Breast epithelium (tissue), 4 donors: ENCODE results near the gene SLCO2B1. TPM values are rescaled to one million over a fixed set of nuclear protein-coding genes. Genes with fewer than 3 reads are reported as not detected.

ENCODE experiments used
- DNase-seq, 2 donors: peaks; one replicate each; pipeline ENCODE4 v3.0.0-alpha.2; 2019; ENCODE audit warnings: low spot score in 2 of 2
- H3K27ac ChIP-seq, 2 donors: fragments of 200-600 bp; sonication (generic) in 1 of 2; one replicate each; pipeline ENCODE4 v1.5.1; 2016 to 2019; ENCODE audit warnings: mild to moderate bottlenecking in 1 of 2
- H3K27me3 ChIP-seq, 2 donors: fragments of 200-600 bp; sonication (generic) in 1 of 2; one replicate each; pipeline versions ENCODE4 v1.5.1 to v1.6.0; 2017 to 2019; ENCODE audit warnings: control low read depth in 1 of 2, mild to moderate bottlenecking in 1 of 2
- H3K36me3 ChIP-seq: fragments of 200-600 bp; one replicate; pipeline ENCODE4 v1.5.1; 2019
- H3K4me1 ChIP-seq, 2 donors: fragments of 200-600 bp; sonication (generic); one replicate each; pipeline ENCODE4 v1.5.1; 2016 to 2019; ENCODE audit warnings: control low read depth in 1 of 2
- H3K4me3 ChIP-seq, 3 donors: fragments of 200-600 bp; sonication (generic); 1 replicate in 2 of 3; 2 replicates in 1 of 3; pipeline ENCODE4 v1.5.1; 2016 to 2019; ENCODE audit warnings: mild to moderate bottlenecking in 3 of 3, moderate library complexity in 2 of 3
- H3K9me3 ChIP-seq, 2 donors: fragments of 200-600 bp; sonication (generic) in 1 of 2; one replicate each; pipeline ENCODE4 v1.5.1; 2016 to 2019; ENCODE audit warnings: control low read depth in 1 of 2
- CTCF ChIP-seq, 3 donors: fragments of 450-650 bp; IDR thresholded peaks; one replicate each; pipeline ENCODE4 v1.5.1; 2016 to 2017; ENCODE audit warnings: antibody characterized with exemption in 3 of 3, mild to moderate bottlenecking in 3 of 3, moderate library complexity in 3 of 3
- POLR2A ChIP-seq: fragments of 450-650 bp; IDR thresholded peaks from one replicate; pipeline ENCODE4 v1.6.1; 2016; ENCODE audit warnings: antibody characterized with exemption, mild to moderate bottlenecking, moderate library complexity
- POLR2AphosphoS5 ChIP-seq, 3 donors: sonication (generic); formaldehyde crosslinking; IDR thresholded peaks; one replicate each; pipeline ENCODE4 v1.6.1; 2017; ENCODE audit warnings: antibody characterized with exemption in 3 of 3
- intact Hi-C: fragments of 100-400 bp; cut with DNase I; formaldehyde crosslinking; loops from one replicate; pipeline ENCODE4 v1.15.1; 2023; ENCODE audit warnings: low total_unique reads
- total RNA-seq, 3 donors: library from RNA; depleted of rRNA; stranded (reverse); fragments of >200 nt; gene quantifications; one replicate each; pipeline ENCODE4 v1.1.0, GENCODE V29; 2016

SLCO2B1 gene
- total RNA-seq, 3 donors from 2014 or later, result 23.9 to 86.9 (median 32.3) TPM

DNA sequence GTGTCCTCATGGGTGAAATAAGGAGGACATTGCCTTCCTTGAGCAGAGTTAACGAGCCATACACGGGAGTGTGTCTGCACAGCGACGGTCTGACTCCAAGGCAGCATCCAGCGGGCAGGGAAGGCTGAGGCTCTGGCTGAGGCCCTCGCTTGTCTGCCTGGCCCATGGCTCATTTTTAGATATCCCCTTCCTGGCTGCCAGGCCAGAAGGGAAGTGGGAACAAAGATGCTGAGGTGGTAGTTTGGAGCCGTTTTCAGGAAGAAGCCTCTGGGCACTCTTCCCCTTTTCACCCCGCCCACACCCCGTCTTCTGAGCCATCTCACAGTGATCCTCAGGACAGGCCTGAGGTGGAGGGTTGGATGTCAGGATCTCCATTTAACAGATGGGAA is 3.0 kb upstream of the SLCO2B1 start:
- no peak overlapping the region for H3K4me3 ChIP-seq
- DNase-seq, result no peak
- H3K27ac ChIP-seq, result no peak overlapping the region
- no peaks in the 10 kb centered on the region for H3K4me1 ChIP-seq
- no peaks in the 10 kb centered on the region for H3K9me3 ChIP-seq
- TF ChIP-seq CTCF (IDR thresholded peaks at IDR 0.05), result no peak
- TF ChIP-seq POLR2AphosphoS5 (IDR thresholded peaks at IDR 0.05), result no peak
- TF ChIP-seq POLR2A, result no peak
- intact Hi-C loops, result loop anchor here (5.0 to 10.0 kb wide), 2 partner anchors 49 to 97 kb away; partner anchors contain the start of gene TPBGL
- H3K36me3 ChIP-seq, result no peaks in the 10 kb centered on the region
- H3K27me3 ChIP-seq, result no peaks in the 10 kb centered on the region

DNA sequence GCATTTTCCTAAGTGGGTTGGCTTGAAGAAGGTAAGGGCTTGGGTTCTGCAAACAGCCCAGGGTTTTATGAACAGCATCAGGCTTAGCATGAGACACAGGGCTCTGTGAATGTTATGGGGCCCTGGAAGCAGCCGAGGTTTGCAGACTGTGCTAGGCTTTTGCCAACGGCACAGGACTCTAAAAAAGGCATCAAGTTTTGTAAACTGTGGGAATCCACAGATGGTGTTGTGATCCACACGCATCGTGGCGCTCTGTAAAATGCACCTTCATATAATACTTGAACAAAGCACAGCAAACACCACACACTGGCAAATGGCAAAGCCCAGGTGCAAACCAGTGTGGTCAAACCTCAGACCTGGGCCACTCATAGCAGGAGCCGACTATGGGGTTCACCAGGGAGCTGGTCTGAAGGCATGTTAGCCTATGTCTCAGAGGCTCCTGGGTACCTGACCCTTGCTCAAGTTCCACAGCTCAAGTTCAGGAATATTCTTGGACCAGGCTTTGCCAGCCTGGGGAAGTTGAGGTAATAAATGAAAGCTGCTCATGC is 2.4 kb upstream of the SLCO2B1 start:
- Histone ChIP-seq H3K9me3 (no peaks in the 10 kb centered on the region), H3K27me3 (no peaks in the 10 kb centered on the region), H3K4me1 (no peaks in the 10 kb centered on the region), H3K4me3 (no peak overlapping the region), H3K36me3 (no peaks in the 10 kb centered on the region), H3K27ac (no peak overlapping the region)
- DNase-seq, result no peak
- TF ChIP-seq CTCF (IDR thresholded peaks at IDR 0.05), result no peak
- TF ChIP-seq POLR2AphosphoS5 (IDR thresholded peaks at IDR 0.05), result no peak
- no peak for TF ChIP-seq POLR2A
- intact Hi-C loops, result loop anchor here (5.0 to 10.0 kb wide), 2 partner anchors 49 to 96 kb away; partner anchors contain the start of gene TPBGL

DNA sequence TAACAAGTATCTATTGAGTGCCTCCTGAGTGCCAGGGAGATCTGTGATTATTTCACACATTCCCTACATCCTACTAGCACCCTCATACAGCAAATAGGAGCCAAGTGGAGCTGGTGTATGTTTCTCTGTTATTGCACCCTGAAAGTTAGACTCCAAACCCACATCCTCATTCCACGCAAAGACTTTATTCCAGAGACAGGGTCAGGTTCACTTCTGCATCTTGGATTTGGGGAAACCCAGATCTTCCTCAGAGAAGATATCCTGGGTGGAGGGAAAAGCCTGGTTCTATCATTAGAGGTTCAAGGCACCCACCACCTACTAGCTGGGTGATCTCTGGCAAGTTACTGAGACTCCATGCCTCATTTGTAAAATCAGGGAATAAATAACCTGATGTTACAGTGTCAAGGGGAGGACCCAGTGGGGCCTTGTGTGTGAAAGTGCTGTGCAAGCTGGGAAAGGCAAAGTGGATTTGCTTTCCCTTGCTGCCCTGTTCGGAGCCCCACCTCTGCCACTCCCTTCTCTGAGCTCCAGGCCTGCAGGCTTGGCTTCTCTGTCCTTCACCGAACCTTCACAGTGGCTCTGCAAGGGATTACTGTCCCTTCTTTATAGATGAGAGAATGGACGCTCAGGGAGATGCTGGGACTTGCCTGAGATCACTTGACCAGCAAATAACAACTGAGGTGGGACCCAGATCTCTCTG is 991 bp upstream of the SLCO2B1 start:
- no peaks in the 10 kb centered on the region for H3K27me3 ChIP-seq
- H3K36me3 ChIP-seq, result no peaks in the 10 kb centered on the region
- no peak overlapping the region for H3K27ac ChIP-seq
- no peak for DNase-seq
- no peaks in the 10 kb centered on the region for H3K4me1 ChIP-seq
- intact Hi-C loops, result loop anchor here (5.0 to 10.0 kb wide), 2 partner anchors 47 to 95 kb away; partner anchors contain the start of gene TPBGL
- H3K4me3 ChIP-seq, result no peak overlapping the region
- H3K9me3 ChIP-seq, result no peaks in the 10 kb centered on the region
- TF ChIP-seq CTCF (IDR thresholded peaks at IDR 0.05), result no peak
- TF ChIP-seq POLR2AphosphoS5 (IDR thresholded peaks at IDR 0.05), result no peak
- no peak for TF ChIP-seq POLR2A

DNA sequence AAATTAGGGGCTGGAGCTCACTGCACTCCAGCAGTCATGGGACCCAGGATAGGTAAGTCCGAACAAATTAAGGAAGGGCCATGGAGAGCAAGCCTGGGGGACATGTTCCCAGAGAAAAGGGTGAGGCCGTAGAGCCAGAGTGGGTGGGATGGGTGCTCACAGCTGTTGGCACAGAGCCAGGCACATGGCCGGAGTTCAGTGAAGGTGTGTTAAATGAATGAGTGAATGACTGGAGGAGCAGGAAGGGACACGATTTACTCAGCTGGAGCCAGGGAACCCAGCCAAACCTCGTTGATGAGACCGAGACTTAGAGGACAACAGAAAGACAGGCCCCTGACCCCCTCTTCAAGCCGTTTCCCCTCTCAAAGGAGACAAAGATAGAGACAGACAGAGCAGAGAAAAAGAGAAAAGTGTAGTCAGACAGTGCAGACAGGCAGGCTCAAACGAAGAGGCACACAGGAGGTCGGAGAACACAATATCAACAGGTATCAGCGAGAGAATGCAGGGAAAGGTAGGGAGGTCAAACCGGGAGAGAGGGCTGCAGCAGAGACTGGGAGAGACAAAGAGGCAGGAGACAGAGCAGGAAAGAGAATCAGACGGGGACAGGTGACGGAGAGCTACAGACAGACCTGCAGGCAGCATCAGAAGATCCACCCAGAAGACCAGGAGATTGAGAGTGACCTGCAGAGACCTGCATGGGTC is 590 bp downstream of the SLCO2B1 start:
- H3K27ac ChIP-seq, result no peak overlapping the region
- no peaks in the 10 kb centered on the region for H3K27me3 ChIP-seq
- no peaks in the 10 kb centered on the region for H3K4me1 ChIP-seq
- no peak for DNase-seq
- H3K9me3 ChIP-seq, result no peaks in the 10 kb centered on the region
- H3K4me3 ChIP-seq, result peak overlapping the region; percentile 13 to 48 (median 28)
- no peak for TF ChIP-seq POLR2A
- TF ChIP-seq CTCF (IDR thresholded peaks at IDR 0.05), result no peak
- TF ChIP-seq POLR2AphosphoS5 (IDR thresholded peaks at IDR 0.05), result no peak
- intact Hi-C loops, result no loop called here
- no peaks in the 10 kb centered on the region for H3K36me3 ChIP-seq

DNA sequence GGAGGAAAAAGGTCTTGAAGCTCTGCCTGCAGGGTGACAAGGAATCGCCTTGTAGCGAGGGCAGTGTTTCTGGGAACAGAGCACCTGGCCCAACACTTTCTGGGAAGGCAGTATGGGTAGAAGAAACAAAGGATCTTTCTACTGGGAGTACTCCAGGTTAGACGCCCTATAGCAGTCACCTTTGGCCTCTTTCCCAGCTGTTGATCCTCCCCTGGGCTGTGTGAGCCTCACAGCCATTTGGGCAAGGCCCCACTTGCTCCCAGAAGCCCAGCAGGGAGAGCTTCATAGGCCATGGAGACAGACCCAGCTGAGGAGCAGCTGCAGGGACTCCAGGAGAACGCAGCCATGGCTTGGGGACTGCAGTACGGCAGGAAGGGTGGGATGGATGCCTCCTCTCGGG is 1.2 kb downstream of the SLCO2B1 start:
- Histone ChIP-seq H3K27me3 (no peaks in the 10 kb centered on the region), H3K4me3 (peak overlapping the region; percentile 13 to 48 (median 28)), H3K9me3 (no peaks in the 10 kb centered on the region), H3K36me3 (no peaks in the 10 kb centered on the region), H3K4me1 (no peaks in the 10 kb centered on the region), H3K27ac (no peak overlapping the region)
- intact Hi-C loops, result no loop called here
- TF ChIP-seq CTCF (IDR thresholded peaks at IDR 0.05), result no peak
- no peak for TF ChIP-seq POLR2AphosphoS5 (IDR thresholded peaks at IDR 0.05)
- TF ChIP-seq POLR2A, result no peak
- no peak for DNase-seq
